Endothelial cell of umbilical vein (primary cell): Measurements from ENCODE around the gene PKD2. TPM values are rescaled to one million over a fixed set of nuclear protein-coding genes. Genes with fewer than 3 reads are reported as not detected.

Source experiments
- BruUV-seq: library from RNA; stranded (reverse); fragments of 400-500 nt; replicated peaks from 2 replicates; lab custom pipeline; 2021; lab: Mats Ljungman, UMichigan
- CTCF ChIA-PET: fragments of 300-600, 350-600 bp; sonication (Branson Sonifier 250); formaldehyde crosslinking; loops from one replicate; lab custom pipeline; 2021; ENCODE audit warnings: antibody characterized with exemption, inconsistent platforms; lab: Charles Lee
- POLR2A ChIA-PET: fragments of 300-600, 350-600 bp; sonication (Branson Sonifier 250); formaldehyde crosslinking; loops from one replicate; lab custom pipeline; 2021; ENCODE audit warnings: antibody characterized with exemption, inconsistent platforms; lab: Charles Lee
- DNase-seq: peaks from one replicate; pipeline ENCODE4 v3.0.0-alpha.2; 2011; ENCODE audit warnings: low read depth, low spot score
- FAIRE-seq: peaks from 2 replicates; lab custom pipeline; 2011; peaks lifted over from hg19 to GRCh38; lab: Jason Lieb, UNC
- H2AFZ ChIP-seq: 2 replicates; pipeline ENCODE4 v1.6.0; 2012; ENCODE audit warnings: low read depth, low read length, control low read depth, inconsistent platforms
- H3K27ac ChIP-seq: 2 replicates; pipeline ENCODE4 v1.5.1; 2011; ENCODE audit warnings: low read depth, mild to moderate bottlenecking, control low read depth, low read length, moderate library complexity; ENCODE audit not compliant: insufficient read depth
- H3K27me3 ChIP-seq, 2 experiments: 2 replicates each; pipeline versions ENCODE4 v1.6.0 to v1.6.1; 2011; ENCODE audit warnings: low read length in 2 of 2, mixed read lengths in 1 of 2; ENCODE audit not compliant: control insufficient read depth in 2 of 2, insufficient read depth in 2 of 2
- H3K36me3 ChIP-seq, 2 experiments: 2 replicates in 1 of 2; 3 replicates in 1 of 2; pipeline ENCODE4 v1.5.1; 2011; ENCODE audit warnings: low read length in 2 of 2, mild to moderate bottlenecking in 1 of 2, moderate library complexity in 1 of 2; ENCODE audit not compliant: control insufficient read depth in 2 of 2, insufficient read depth in 2 of 2; ENCODE audit errors: extremely low read depth in 1 of 2
- H3K4me1 ChIP-seq: 3 replicates; pipeline ENCODE4 v1.5.1; 2011; ENCODE audit warnings: mild to moderate bottlenecking, low read length; ENCODE audit not compliant: control insufficient read depth, insufficient read depth; ENCODE audit errors: extremely low read depth
- H3K4me2 ChIP-seq: 2 replicates; pipeline ENCODE4 v1.6.1; 2011; ENCODE audit warnings: low read length, control low read depth, mixed read lengths; ENCODE audit not compliant: insufficient read depth
- H3K4me3 ChIP-seq, 3 experiments: fragments of 200-600 bp in 1 of 3; sonication (generic), shearing (Covaris generic) in 1 of 3; replicated peaks in 1 of 3; 2 replicates each; pipeline ENCODE4 v1.5.1; 2011 to 2016; ENCODE audit warnings: control low read depth in 3 of 3, low read length in 3 of 3, mild to moderate bottlenecking in 2 of 3, inconsistent platforms in 1 of 3, low read depth in 1 of 3, moderate library complexity in 1 of 3; ENCODE audit not compliant: insufficient read depth in 1 of 3
- H3K79me2 ChIP-seq: 2 replicates; pipeline ENCODE4 v1.6.0; 2012; ENCODE audit warnings: low read length, inconsistent platforms; ENCODE audit not compliant: control insufficient read depth, insufficient read depth
- H3K9ac ChIP-seq: replicated peaks from 2 replicates; pipeline ENCODE3; 2011; ENCODE audit warnings: low read length, control low read depth; ENCODE audit not compliant: insufficient read depth; ENCODE audit errors: extremely low read depth
- H3K9me1 ChIP-seq: replicated peaks from 3 replicates; pipeline ENCODE4 v1.6.0; 2011; ENCODE audit warnings: mild to moderate bottlenecking, low read length; ENCODE audit not compliant: control insufficient read depth, insufficient read depth; ENCODE audit errors: extremely low read depth
- H3K9me3 ChIP-seq: replicated peaks from 2 replicates; pipeline ENCODE4 v1.5.1; 2012; ENCODE audit warnings: low read length, inconsistent platforms; ENCODE audit not compliant: control insufficient read depth, insufficient read depth
- H4K20me1 ChIP-seq: replicated peaks from 2 replicates; pipeline ENCODE3; 2011; ENCODE audit warnings: mild to moderate bottlenecking, low read length; ENCODE audit not compliant: control insufficient read depth, insufficient read depth; ENCODE audit errors: extremely low read depth
- EZH2 ChIP-seq: IDR thresholded peaks from 2 replicates; pipeline ENCODE4 v1.6.1; 2012; ENCODE audit warnings: borderline replicate concordance, low read depth, mild to moderate bottlenecking, moderate library complexity, low read length, inconsistent platforms; ENCODE audit not compliant: severe bottlenecking
- FOS ChIP-seq: IDR thresholded peaks from 2 replicates; pipeline ENCODE4 v1.6.1; 2011; ENCODE audit warnings: mild to moderate bottlenecking, low read length, moderate library complexity, borderline replicate concordance; ENCODE audit not compliant: insufficient read depth
- GATA2 ChIP-seq: IDR thresholded peaks from 2 replicates; pipeline ENCODE4 v1.7.0; 2011; ENCODE audit warnings: low read depth, mild to moderate bottlenecking, moderate library complexity, mixed read lengths, low read length; ENCODE audit not compliant: insufficient read length, insufficient read depth
- JUN ChIP-seq: IDR thresholded peaks from 2 replicates; pipeline ENCODE4 v1.6.1; 2011; ENCODE audit warnings: borderline replicate concordance, low read depth; ENCODE audit not compliant: insufficient read length, insufficient read depth
- MYC ChIP-seq: IDR thresholded peaks from one replicate; pipeline ENCODE4 v1.6.1; 2011; ENCODE audit warnings: mild to moderate bottlenecking, low read depth, low read length
- POLR2A ChIP-seq: IDR thresholded peaks from 2 replicates; pipeline ENCODE4 v1.6.1; 2012; ENCODE audit warnings: low read depth, mild to moderate bottlenecking, control low read depth, low read length
- POLR2AphosphoS5 ChIP-seq: IDR thresholded peaks from 2 replicates; pipeline ENCODE4 v1.6.1; 2012; ENCODE audit warnings: low read depth, mild to moderate bottlenecking, control low read depth, low read length, moderate library complexity; ENCODE audit not compliant: insufficient read depth
- dilution Hi-C: fragments of 300-500 bp; cut with MboI; formaldehyde crosslinking; loops from one replicate; pipeline ENCODE4 v1.15.0; 2019; ENCODE audit warnings: low sequenced_read_pairs; ENCODE audit not compliant: extremely low pct_ligation_motif_present
- intact Hi-C: fragments of 100-400 bp; cut with micrococcal nuclease; formaldehyde crosslinking; loops from one replicate; pipeline ENCODE4 v1.10.0; 2022
- polyA plus RNA-seq, 4 experiments: library from polyadenylated mRNA; depleted of rRNA in 3 of 4; stranded (reverse) in 3 of 4; unstranded in 1 of 4; fragments of >200 nt; gene quantifications; 2 replicates each; pipeline versions ENCODE4 v1.2.1 to v1.2.3, GENCODE V29; 2011 to 2012; ENCODE audit warnings: missing spikeins in 1 of 4
- total RNA-seq: library from RNA; stranded (reverse); gene quantifications from 2 replicates; pipeline ENCODE4 v1.2.3, GENCODE V29; 2021
- TF ChIP-seq, protein P1 (sequence below), 2 donors: IDR thresholded peaks; 1 replicate in 1 of 2; 2 replicates in 1 of 2; pipeline ENCODE4 v1.5.1; 2011; ENCODE audit warnings: low read length in 2 of 2, mild to moderate bottlenecking in 2 of 2, moderate library complexity in 2 of 2, control low read depth in 1 of 2, inconsistent platforms in 1 of 2, low read depth in 1 of 2; ENCODE audit not compliant: insufficient read depth in 1 of 2; ENCODE audit errors: extremely low read depth in 1 of 2
- TF ChIP-seq, protein P2 (sequence below): IDR thresholded peaks from 2 replicates; pipeline ENCODE4 v1.6.1; 2011; ENCODE audit not compliant: insufficient read depth, insufficient read length

Gene PKD2
- total and polyA plus RNA-seq, 2 donors (not counting 3 experiments of a cell fraction or from before 2014, with no cell fraction given): 23.1 to 27.0 TPM

DNA sequence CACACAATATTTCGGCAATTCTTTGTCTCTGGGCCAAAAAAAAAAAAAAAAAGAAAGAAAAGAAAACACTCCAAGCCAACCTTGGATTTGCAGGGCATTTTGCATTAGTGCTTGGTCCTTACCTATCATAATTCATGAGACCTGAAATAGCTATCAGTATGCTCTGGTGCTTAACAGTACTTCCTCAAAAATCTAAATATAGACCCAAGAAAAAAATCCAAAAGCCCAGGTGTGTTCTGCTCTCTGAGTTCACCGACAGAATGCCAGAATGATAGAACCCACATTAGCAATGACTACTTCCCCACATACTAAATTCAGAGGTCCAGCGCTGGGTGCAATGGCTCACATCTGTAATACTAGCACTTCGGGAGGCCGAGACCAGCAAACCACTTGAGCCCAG is 108.2 kb downstream of the PKD2 start:
- Histone ChIP-seq H3K4me2 (no peak overlapping the region), H3K79me2 (no peaks in the 10 kb centered on the region), H3K4me1 (no peaks in the 10 kb centered on the region), H3K9ac (no peak overlapping the region), H3K9me3 (no peaks in the 10 kb centered on the region), H3K27ac (no peak overlapping the region), H3K9me1 (no peaks in the 10 kb centered on the region), H4K20me1 (no peaks in the 10 kb centered on the region), H2AFZ (no peak overlapping the region), H3K27me3 (no peaks in the 10 kb centered on the region), H3K36me3 (no peaks in the 10 kb centered on the region), H3K4me3 (no peak overlapping the region)
- BruUV-seq: no TSS peak
- ChIA-PET CTCF (interaction anchor here (1.0 to 1.1 kb wide), 2 partner anchors 12 to 104 kb away, joined by 3 read pairs; no protein-coding TSS in a partner anchor), POLR2A (no interaction called here)
- FAIRE-seq (no peak), DNase-seq (no peak)
- intact Hi-C loops: no loop called here
- TF ChIP-seq, protein P1, sequence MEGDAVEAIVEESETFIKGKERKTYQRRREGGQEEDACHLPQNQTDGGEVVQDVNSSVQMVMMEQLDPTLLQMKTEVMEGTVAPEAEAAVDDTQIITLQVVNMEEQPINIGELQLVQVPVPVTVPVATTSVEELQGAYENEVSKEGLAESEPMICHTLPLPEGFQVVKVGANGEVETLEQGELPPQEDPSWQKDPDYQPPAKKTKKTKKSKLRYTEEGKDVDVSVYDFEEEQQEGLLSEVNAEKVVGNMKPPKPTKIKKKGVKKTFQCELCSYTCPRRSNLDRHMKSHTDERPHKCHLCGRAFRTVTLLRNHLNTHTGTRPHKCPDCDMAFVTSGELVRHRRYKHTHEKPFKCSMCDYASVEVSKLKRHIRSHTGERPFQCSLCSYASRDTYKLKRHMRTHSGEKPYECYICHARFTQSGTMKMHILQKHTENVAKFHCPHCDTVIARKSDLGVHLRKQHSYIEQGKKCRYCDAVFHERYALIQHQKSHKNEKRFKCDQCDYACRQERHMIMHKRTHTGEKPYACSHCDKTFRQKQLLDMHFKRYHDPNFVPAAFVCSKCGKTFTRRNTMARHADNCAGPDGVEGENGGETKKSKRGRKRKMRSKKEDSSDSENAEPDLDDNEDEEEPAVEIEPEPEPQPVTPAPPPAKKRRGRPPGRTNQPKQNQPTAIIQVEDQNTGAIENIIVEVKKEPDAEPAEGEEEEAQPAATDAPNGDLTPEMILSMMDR (IDR thresholded peaks at IDR 0.05; ENCODE audit: extremely low read depth in 1 of 2, insufficient read depth in 1 of 2, low read depth in 1 of 2, low read length in 2 of 2): no peak
- TF ChIP-seq JUN: no peak
- TF ChIP-seq, protein P2, sequence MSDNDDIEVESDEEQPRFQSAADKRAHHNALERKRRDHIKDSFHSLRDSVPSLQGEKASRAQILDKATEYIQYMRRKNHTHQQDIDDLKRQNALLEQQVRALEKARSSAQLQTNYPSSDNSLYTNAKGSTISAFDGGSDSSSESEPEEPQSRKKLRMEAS: no peak
- TF ChIP-seq MYC: no peak
- no peak for TF ChIP-seq POLR2A
- no peak for TF ChIP-seq FOS
- TF ChIP-seq GATA2: no peak
- TF ChIP-seq EZH2: no peak
- TF ChIP-seq POLR2AphosphoS5: no peak
- dilution Hi-C loops: no loop called here
